B cell (primary cell): ENCODE data around the gene ABHD16A. TPM values are rescaled to one million over a fixed set of nuclear protein-coding genes. Genes with fewer than 3 reads are reported as not detected.
A peak's percentile ranks its signal among the peaks of the same experiment; 100 is the strongest.

ENCODE experiments used
- ATAC-seq: fragments of 200-7000 bp; cut with Tn5 transposase; one replicate; pipeline ENCODE4 v1.10.0; 2021; ENCODE audit warnings: low read depth, mild to moderate bottlenecking, moderate number of reproducible peaks, moderate library complexity
- CTCF ChIA-PET: fragments of 350-600 bp; sonication (Branson Sonifier 250); formaldehyde crosslinking; loops from one replicate; lab custom pipeline; 2021; ENCODE audit warnings: antibody characterized with exemption, inconsistent platforms; lab: Charles Lee
- POLR2A ChIA-PET: fragments of 350-600 bp; sonication (Branson Sonifier 250); formaldehyde crosslinking; loops from one replicate; lab custom pipeline; 2021; ENCODE audit warnings: antibody characterized with exemption; lab: Charles Lee
- DNase-seq: peaks from one replicate; pipeline ENCODE4 v3.0.0; 2013
- H2AFZ ChIP-seq: 2 replicates; pipeline ENCODE4 v1.6.1; 2012; ENCODE audit warnings: mild to moderate bottlenecking, low read depth, low read length; ENCODE audit not compliant: insufficient read depth, poor library complexity, severe bottlenecking
- H3K27ac ChIP-seq, 2 donors: 1 replicate in 1 of 2; 2 replicates in 1 of 2; pipeline ENCODE4 v1.5.1; 2012 to 2013; ENCODE audit warnings: low read length in 2 of 2, mild to moderate bottlenecking in 2 of 2, moderate library complexity in 1 of 2
- H3K27me3 ChIP-seq, 4 experiments: fragments of 200-600 bp in 1 of 4; sonication (generic) in 1 of 4; replicated peaks in 1 of 4; 1 replicate in 2 of 4; 2 replicates in 2 of 4; pipeline versions ENCODE4 v1.6.1 to v1.7.0; 2013 to 2016; ENCODE audit warnings: low read length in 3 of 4, mild to moderate bottlenecking in 2 of 4, mixed read lengths in 1 of 4, moderate library complexity in 1 of 4; ENCODE audit not compliant: insufficient read depth in 4 of 4, control insufficient read depth in 3 of 4; ENCODE audit errors: control extremely low read depth in 1 of 4
- H3K36me3 ChIP-seq, 2 experiments: replicated peaks in 1 of 2; 1 replicate in 1 of 2; 2 replicates in 1 of 2; pipeline versions ENCODE4 v1.6.1 to v1.7.1; 2013; ENCODE audit warnings: low read length in 1 of 2; ENCODE audit not compliant: insufficient read depth in 2 of 2, control insufficient read depth in 1 of 2; ENCODE audit errors: control extremely low read depth in 1 of 2, extremely low read depth in 1 of 2
- H3K4me1 ChIP-seq, 2 donors: fragments of 200-600 bp in 1 of 2; sonication (generic) in 1 of 2; 1 replicate in 1 of 2; 2 replicates in 1 of 2; pipeline versions ENCODE4 v1.5.1 to v1.6.1; 2013 to 2017; ENCODE audit warnings: low read length in 2 of 2; ENCODE audit not compliant: control insufficient read depth in 2 of 2, insufficient read depth in 2 of 2
- H3K4me2 ChIP-seq: replicated peaks from 2 replicates; pipeline ENCODE3; 2012; ENCODE audit warnings: mild to moderate bottlenecking, low read depth, low read length; ENCODE audit not compliant: poor library complexity, severe bottlenecking
- H3K4me3 ChIP-seq, 5 experiments: fragments of 200-600 bp in 1 of 5; sonication (generic) in 1 of 5; 1 replicate in 3 of 5; 2 replicates in 2 of 5; pipeline versions ENCODE4 v1.5.1 to v1.7.0; 2011 to 2016; ENCODE audit warnings: low read length in 4 of 5, mild to moderate bottlenecking in 4 of 5, low read depth in 2 of 5, control low read depth in 1 of 5, moderate library complexity in 1 of 5; ENCODE audit not compliant: insufficient read depth in 1 of 5; ENCODE audit errors: control extremely low read depth in 1 of 5, extremely low read depth in 1 of 5
- H3K79me2 ChIP-seq: fragments of 200-600 bp; sonication (generic); one replicate; pipeline ENCODE4 v1.6.0; 2016; ENCODE audit warnings: low read length; ENCODE audit not compliant: control insufficient read depth, insufficient read depth
- H3K9ac ChIP-seq: fragments of 200-600 bp; sonication (generic); 2 replicates; pipeline ENCODE4 v1.6.1; 2017; ENCODE audit warnings: mild to moderate bottlenecking, low read length, moderate library complexity
- H3K9me3 ChIP-seq, 3 donors: one replicate each; pipeline versions ENCODE4 v1.6.1 to v1.7.1; 2013; ENCODE audit warnings: low read length in 2 of 3; ENCODE audit not compliant: control insufficient read depth in 2 of 3, insufficient read depth in 1 of 3; ENCODE audit errors: control extremely low read depth in 1 of 3
- H4K20me1 ChIP-seq: 2 replicates; pipeline ENCODE4 v1.6.0; 2012; ENCODE audit warnings: mild to moderate bottlenecking, low read length; ENCODE audit not compliant: insufficient read depth, control insufficient read depth, poor library complexity, severe bottlenecking
- H3K27ac Mint-ChIP-seq: one replicate; pipeline ENCODE4 v1.8.0; 2021; ENCODE audit warnings: mixed read lengths
- H3K27me3 Mint-ChIP-seq: one replicate; pipeline ENCODE4 v1.8.0; 2021; ENCODE audit warnings: mixed read lengths
- H3K4me1 Mint-ChIP-seq: one replicate; pipeline ENCODE4 v1.8.0; 2021; ENCODE audit warnings: mixed read lengths
- H3K4me3 Mint-ChIP-seq: one replicate; pipeline ENCODE4 v1.8.0; 2021; ENCODE audit warnings: mixed read lengths
- H3K9me3 Mint-ChIP-seq: one replicate; pipeline ENCODE4 v1.8.0; 2022; ENCODE audit warnings: mixed read lengths; ENCODE audit not compliant: insufficient read depth
- CTCF ChIP-seq: fragments of 200-600 bp; IDR thresholded peaks from one replicate; pipeline ENCODE4 v1.8.0; 2022; ENCODE audit warnings: antibody characterized with exemption, mild to moderate bottlenecking
- EZH2 ChIP-seq: IDR thresholded peaks from 2 replicates; pipeline ENCODE4 v1.6.1; 2012; ENCODE audit warnings: borderline replicate concordance, low read depth, mild to moderate bottlenecking, moderate library complexity, low read length; ENCODE audit not compliant: insufficient read depth, poor library complexity, severe bottlenecking
- WGBS: methylation state at CpG from one replicate; pipeline ENCODE4 v1.1.5; 2013; ENCODE audit warnings: missing lambda C conversion rate; ENCODE audit not compliant: insufficient coverage; 5-methylcytosine and 5-hydroxymethylcytosine counted together
- intact Hi-C: fragments of 100-400 bp; cut with micrococcal nuclease; formaldehyde crosslinking; loops from one replicate; pipeline ENCODE4 v1.10.0; 2022
- polyA plus RNA-seq: library from polyadenylated mRNA; depleted of rRNA; stranded (reverse); fragments of >200 nt; gene quantifications from 2 replicates; pipeline ENCODE4 v1.2.3, GENCODE V29; 2012
- total RNA-seq, 2 donors: library from RNA; stranded (reverse); fragments of 120-200 nt in 1 of 2; gene quantifications; 1 replicate in 1 of 2; 2 replicates in 1 of 2; pipeline versions ENCODE4 v1.2.3 to v1.2.4, GENCODE V29; 2013 to 2022

The ABHD16A gene
- total and polyA plus RNA-seq, 2 donors (not counting 1 experiment from before 2014, with no cell fraction given) = 78.3 to 97.5 TPM

DNA sequence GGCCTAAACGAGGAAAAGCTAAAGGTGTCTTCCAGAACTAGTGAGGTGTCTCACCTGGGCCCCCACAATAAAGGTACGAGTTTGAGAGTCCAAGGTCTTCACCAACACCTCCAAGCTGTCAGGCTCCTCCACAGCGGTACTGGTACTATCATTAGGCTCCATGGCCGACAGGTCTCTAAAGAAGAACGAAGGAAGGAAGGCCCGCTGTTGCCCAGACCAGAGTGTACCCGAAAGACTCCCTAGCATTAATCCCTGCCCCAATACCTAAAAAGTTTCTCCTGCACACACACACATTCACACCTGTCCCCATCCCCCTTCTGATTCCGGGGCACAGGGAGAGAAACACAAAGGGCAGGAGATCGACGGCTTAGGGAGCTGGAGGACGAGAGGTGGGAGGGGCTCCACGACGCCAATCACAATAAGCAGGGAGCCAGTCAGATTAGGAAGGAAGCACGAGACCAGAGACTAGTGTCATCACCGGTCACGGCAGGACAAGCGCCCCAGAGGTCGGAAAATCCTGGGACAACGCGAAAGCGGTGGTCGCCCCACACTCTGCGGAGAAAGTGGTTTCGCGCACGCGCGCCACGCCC lies 51.4 kb downstream of the ABHD16A start:
- Histone ChIP-seq H3K4me3 (peak overlapping the region; percentile 66 to 96 (median 86)), H3K27me3 (no peaks in the 10 kb centered on the region), H3K4me1 (peaks cover 17 to 19% of the 10 kb centered on the region in 2 donors), H3K9ac (peak overlapping the region; percentile 98), H2AFZ (peak overlapping the region; percentile 76), H3K36me3 (peaks cover 2 to 35% of the 10 kb centered on the region in 2 experiments), H3K27ac (peak overlapping the region; percentile 97 to 98), H4K20me1 (peaks cover 20% of the 10 kb centered on the region), H3K4me2 (peak overlapping the region; percentile 87), H3K9me3 (no peaks in the 10 kb centered on the region), H3K79me2 (peaks cover 86% of the 10 kb centered on the region)
- intact Hi-C loops = loop anchor here (1.0 to 10.0 kb wide), 9 partner anchors 9 to 1437 kb away; partner anchors contain the start of genes C6orf47, EHMT2, NEU1 and PRRC2A
- CTCF ChIA-PET = interaction anchor here (0.6 to 2.2 kb wide), 8 partner anchors 9 to 1037 kb away, joined by 3 to 10 read pairs (median 4); partner anchors contain the start of genes C6orf47, CSNK2B and GPANK1
- WGBS = 5% methylated on average over 26 of the region's 29 CpGs
- ATAC-seq = no peak
- H3K27ac Mint-ChIP-seq = peak overlapping the region; percentile 100
- no peaks in the 10 kb centered on the region for H3K9me3 Mint-ChIP-seq
- POLR2A ChIA-PET = interaction anchor here (0.6 to 3.0 kb wide), 19 partner anchors 11 to 1135 kb away, joined by 3 to 57 read pairs (median 5); partner anchors contain the start of genes ABHD16A, C6orf47, CLIC1 and CSNK2B
- peak overlapping the region; percentile 98 for H3K4me3 Mint-ChIP-seq
- H3K4me1 Mint-ChIP-seq = peaks cover 41% of the 10 kb centered on the region
- H3K27me3 Mint-ChIP-seq = no peaks in the 10 kb centered on the region
- no peak for DNase-seq
- TF ChIP-seq EZH2 (no peak), CTCF (no peak)

DNA sequence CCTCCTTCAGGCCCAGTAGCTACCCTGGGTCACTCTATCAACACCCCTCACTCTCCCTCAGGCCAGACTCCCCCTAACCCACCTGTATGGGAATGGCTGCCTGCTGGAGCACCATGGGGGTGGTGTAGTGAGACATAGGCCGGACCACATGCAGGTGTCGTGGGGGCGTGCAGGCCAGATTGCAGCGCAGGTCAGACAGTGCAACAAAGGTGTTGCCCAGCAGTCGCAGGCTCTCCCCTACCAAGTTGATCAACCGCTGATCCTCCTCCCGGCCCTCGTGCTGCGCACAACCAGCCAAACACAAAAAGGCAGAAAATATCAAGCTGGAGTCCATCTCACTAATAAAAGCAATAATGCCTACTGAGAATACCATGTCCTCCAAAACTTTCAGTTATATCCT lies 57.8 kb downstream of the ABHD16A start:
- Mint-ChIP-seq H3K4me3 (no peak overlapping the region), H3K4me1 (peaks cover 5% of the 10 kb centered on the region), H3K27ac (peak overlapping the region; percentile 32), H3K27me3 (no peaks in the 10 kb centered on the region), H3K9me3 (no peaks in the 10 kb centered on the region)
- intact Hi-C loops = no loop called here
- DNase-seq = no peak
- ChIA-PET POLR2A (interaction anchor here (0.6 kb wide), 1 partner anchor 533 kb away, joined by 8 read pairs; the partner anchor contains the start of gene RNF5), CTCF (no interaction called here)
- no peaks in the 10 kb centered on the region for H3K9me3 ChIP-seq
- H3K36me3 ChIP-seq = peaks cover 5 to 87% of the 10 kb centered on the region in 2 experiments
- 98% methylated on average over 9 of the region's 9 CpGs for WGBS
- peaks cover 33% of the 10 kb centered on the region for H3K79me2 ChIP-seq
- H2AFZ ChIP-seq = no peak overlapping the region
- no peak for ATAC-seq
- H3K4me1 ChIP-seq = no peaks in the 10 kb centered on the region
- no peak overlapping the region for H3K9ac ChIP-seq
- H3K4me3 ChIP-seq = no peak overlapping the region
- no peaks in the 10 kb centered on the region for H3K27me3 ChIP-seq
- no peak for TF ChIP-seq CTCF
- no peak for TF ChIP-seq EZH2
- peaks cover 38% of the 10 kb centered on the region for H4K20me1 ChIP-seq
- H3K4me2 ChIP-seq = no peak overlapping the region
- H3K27ac ChIP-seq = no peak overlapping the region
